Upper lobe of right lung (tissue), 1 donor: ENCODE measurements around the gene PACRG. TPM values are rescaled to one million over a fixed set of nuclear protein-coding genes. Genes with fewer than 3 reads are reported as not detected.

Source experiments
- ATAC-seq: fragments of 200-7000 bp; cut with Tn5 transposase; one replicate; pipeline ENCODE4 v1.9.1; 2020; ENCODE audit warnings: mild to moderate bottlenecking, moderate library complexity
- DNase-seq: peaks from one replicate; pipeline ENCODE4 v3.0.0-alpha.2; 2020
- H3K27ac ChIP-seq: fragments of 200-600 bp; one replicate; pipeline ENCODE4 v1.8.0; 2022
- H3K27me3 ChIP-seq: fragments of 200-600 bp; one replicate; pipeline ENCODE4 v1.8.0; 2022; ENCODE audit warnings: mild to moderate bottlenecking
- H3K36me3 ChIP-seq: fragments of 200-600 bp; one replicate; pipeline ENCODE4 v1.8.0; 2022
- H3K4me1 ChIP-seq: fragments of 200-600 bp; one replicate; pipeline ENCODE4 v1.8.0; 2022
- H3K4me3 ChIP-seq: fragments of 200-600 bp; one replicate; pipeline ENCODE4 v1.8.0; 2022; ENCODE audit warnings: mild to moderate bottlenecking
- H3K9me3 ChIP-seq: fragments of 200-600 bp; one replicate; pipeline ENCODE4 v1.8.0; 2022
- CTCF ChIP-seq: fragments of 200-600 bp; IDR thresholded peaks from one replicate; pipeline ENCODE4 v1.8.0; 2022; ENCODE audit warnings: antibody characterized with exemption
- intact Hi-C: fragments of 100-400 bp; cut with DNase I; formaldehyde crosslinking; loops from one replicate; pipeline ENCODE4 v1.11.0; 2022
- total RNA-seq: library from RNA; stranded (reverse); fragmentation: NEBNext Ultra II Directional; extraction: Animal tissue kit (Norgen Biotek cat#: 25700); gene quantifications from one replicate; pipeline ENCODE4 v1.2.1, GENCODE V29; 2021
- donor health status: DM: no; HTN: yes; CAD: no; lungs with severe emphysema.

Gene PACRG
- total RNA-seq, 1 donor from 2014 or later: 1.5 TPM

- H3K36me3 ChIP-seq: no peaks in the 10 kb centered on the region
- no peak for DNase-seq
- no peaks in the 10 kb centered on the region for H3K27me3 ChIP-seq
- no peak for ATAC-seq
- H3K4me3 ChIP-seq: no peak overlapping the region
- intact Hi-C loops: no loop called here
- no peaks in the 10 kb centered on the region for H3K4me1 ChIP-seq
- no peaks in the 10 kb centered on the region for H3K9me3 ChIP-seq
- no peak overlapping the region for H3K27ac ChIP-seq
- no peak for TF ChIP-seq CTCF
Observed at GRCh38 chr6:162697872-162698403, 29.8 kb upstream of the PACRG start.

- no peaks in the 10 kb centered on the region for H3K36me3 ChIP-seq
- H3K4me1 ChIP-seq: no peaks in the 10 kb centered on the region
- no peak for TF ChIP-seq CTCF
- DNase-seq: no peak
- H3K27ac ChIP-seq: no peak overlapping the region
- H3K4me3 ChIP-seq: no peak overlapping the region
- intact Hi-C loops: no loop called here
- ATAC-seq: no peak
- no peaks in the 10 kb centered on the region for H3K9me3 ChIP-seq
- no peaks in the 10 kb centered on the region for H3K27me3 ChIP-seq
Observed at GRCh38 chr6:162698440-162698839, 29.3 kb upstream of the PACRG start.

GRCh38 chr6:162699961-162700360 lies 27.8 kb upstream of the PACRG start:
- no peak for TF ChIP-seq CTCF
- Histone ChIP-seq H3K27ac (no peak overlapping the region), H3K4me1 (no peaks in the 10 kb centered on the region), H3K27me3 (no peaks in the 10 kb centered on the region), H3K36me3 (no peaks in the 10 kb centered on the region), H3K9me3 (no peaks in the 10 kb centered on the region), H3K4me3 (no peak overlapping the region)
- intact Hi-C loops: no loop called here
- DNase-seq: no peak
- no peak for ATAC-seq

- H3K9me3 ChIP-seq: no peaks in the 10 kb centered on the region
- no peaks in the 10 kb centered on the region for H3K36me3 ChIP-seq
- ATAC-seq (no peak), DNase-seq (no peak)
- peaks cover 3% of the 10 kb centered on the region for H3K4me1 ChIP-seq
- no peaks in the 10 kb centered on the region for H3K27me3 ChIP-seq
- intact Hi-C loops: no loop called here
- no peak for TF ChIP-seq CTCF
- H3K4me3 ChIP-seq: no peak overlapping the region
- no peak overlapping the region for H3K27ac ChIP-seq
Observed at GRCh38 chr6:162700966-162701365, 26.8 kb upstream of the PACRG start.

GRCh38 chr6:162701551-162701950 lies 26.2 kb upstream of the PACRG start:
- DNase-seq: no peak
- ATAC-seq: no peak
- H3K27ac ChIP-seq: no peak overlapping the region
- intact Hi-C loops: no loop called here
- TF ChIP-seq CTCF: no peak
- H3K27me3 ChIP-seq: no peaks in the 10 kb centered on the region
- H3K36me3 ChIP-seq: no peaks in the 10 kb centered on the region
- no peaks in the 10 kb centered on the region for H3K9me3 ChIP-seq
- H3K4me3 ChIP-seq: no peak overlapping the region
- peaks cover 5% of the 10 kb centered on the region for H3K4me1 ChIP-seq

- H3K9me3 ChIP-seq: no peaks in the 10 kb centered on the region
- intact Hi-C loops: no loop called here
- no peak for ATAC-seq
- no peaks in the 10 kb centered on the region for H3K36me3 ChIP-seq
- peaks cover 5% of the 10 kb centered on the region for H3K4me1 ChIP-seq
- no peak overlapping the region for H3K27ac ChIP-seq
- no peak for TF ChIP-seq CTCF
- H3K4me3 ChIP-seq: no peak overlapping the region
- no peaks in the 10 kb centered on the region for H3K27me3 ChIP-seq
- no peak for DNase-seq
Observed at GRCh38 chr6:162702446-162702845, 25.3 kb upstream of the PACRG start.
